ENCODE measurements around the gene NTHL1.

DNA sequence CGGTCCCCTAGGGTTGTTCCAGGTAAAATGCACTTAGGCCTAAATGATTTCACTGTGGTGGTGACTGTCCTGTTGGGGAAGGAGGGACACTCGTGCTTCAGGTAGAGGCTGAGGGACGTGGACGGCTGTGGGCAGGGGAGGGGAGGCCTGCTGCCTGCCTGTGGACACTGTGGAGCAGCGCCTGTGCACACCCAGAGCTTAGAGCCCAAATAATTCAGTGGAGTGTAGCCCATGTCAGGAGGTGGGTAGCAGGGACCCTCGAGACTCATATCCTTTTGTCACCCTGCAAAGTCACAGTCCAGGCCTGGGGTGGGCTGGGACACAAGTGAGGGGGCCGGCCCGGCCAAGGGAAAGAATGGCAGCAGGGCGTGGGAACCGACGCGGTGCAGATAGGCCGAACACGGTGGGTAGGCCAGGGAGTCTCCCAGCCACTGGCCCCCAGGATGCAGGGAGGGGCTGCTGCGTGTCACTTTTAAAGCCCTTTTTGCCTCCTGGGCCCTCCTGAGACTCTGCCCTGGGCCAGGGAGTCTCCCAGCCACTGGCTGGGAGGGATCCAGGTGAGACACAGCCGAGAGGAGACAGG is 21.7 kb downstream of the NTHL1 start:
- TF ChIP-seq, protein P1, sequence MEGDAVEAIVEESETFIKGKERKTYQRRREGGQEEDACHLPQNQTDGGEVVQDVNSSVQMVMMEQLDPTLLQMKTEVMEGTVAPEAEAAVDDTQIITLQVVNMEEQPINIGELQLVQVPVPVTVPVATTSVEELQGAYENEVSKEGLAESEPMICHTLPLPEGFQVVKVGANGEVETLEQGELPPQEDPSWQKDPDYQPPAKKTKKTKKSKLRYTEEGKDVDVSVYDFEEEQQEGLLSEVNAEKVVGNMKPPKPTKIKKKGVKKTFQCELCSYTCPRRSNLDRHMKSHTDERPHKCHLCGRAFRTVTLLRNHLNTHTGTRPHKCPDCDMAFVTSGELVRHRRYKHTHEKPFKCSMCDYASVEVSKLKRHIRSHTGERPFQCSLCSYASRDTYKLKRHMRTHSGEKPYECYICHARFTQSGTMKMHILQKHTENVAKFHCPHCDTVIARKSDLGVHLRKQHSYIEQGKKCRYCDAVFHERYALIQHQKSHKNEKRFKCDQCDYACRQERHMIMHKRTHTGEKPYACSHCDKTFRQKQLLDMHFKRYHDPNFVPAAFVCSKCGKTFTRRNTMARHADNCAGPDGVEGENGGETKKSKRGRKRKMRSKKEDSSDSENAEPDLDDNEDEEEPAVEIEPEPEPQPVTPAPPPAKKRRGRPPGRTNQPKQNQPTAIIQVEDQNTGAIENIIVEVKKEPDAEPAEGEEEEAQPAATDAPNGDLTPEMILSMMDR (conservative IDR thresholded peaks at IDR 0.05 in 1 of 2, IDR thresholded peaks at IDR 0.05 in 1 of 2; ENCODE audit: low read depth in 1 of 2, low read length in 2 of 2), result no peak
- TF ChIP-seq EZH2 (IDR thresholded peaks at IDR 0.05; ENCODE audit: low read length, missing control alignments), result no peak
